MM.1S (cell line): ENCODE data around the gene RASAL2.

ENCODE experiments used
- DNase-seq: peaks from one replicate; pipeline ENCODE4 v3.0.0-alpha.2; 2015
- H2AFZ ChIP-seq: fragments of 300-600 bp; sonication (generic); 2 replicates; pipeline ENCODE4 v1.6.0; 2016; ENCODE audit warnings: antibody characterized with exemption, low read length
- H3F3A ChIP-seq: fragments of 300-600 bp; sonication (generic); 2 replicates; pipeline ENCODE4 v1.6.1; 2016; ENCODE audit warnings: mild to moderate bottlenecking, antibody characterized with exemption, low read length, moderate library complexity, mixed read lengths; ENCODE audit not compliant: insufficient read depth
- H3K27ac ChIP-seq: fragments of 300-600 bp; sonication (generic); 2 replicates; pipeline ENCODE4 v1.5.1; 2016; ENCODE audit warnings: mild to moderate bottlenecking, low read length
- H3K27me3 ChIP-seq: fragments of 300-600 bp; sonication (generic); replicated peaks from 2 replicates; pipeline ENCODE4 v1.6.0; 2016; ENCODE audit warnings: low read length; ENCODE audit not compliant: insufficient read depth
- H3K36me3 ChIP-seq: fragments of 300-600 bp; sonication (generic); replicated peaks from 2 replicates; pipeline ENCODE4 v1.6.1; 2016; ENCODE audit warnings: mild to moderate bottlenecking, low read length, mixed read lengths; ENCODE audit not compliant: insufficient read depth
- H3K4me1 ChIP-seq: fragments of 300-600 bp; sonication (generic); 2 replicates; pipeline ENCODE4 v1.6.1; 2016; ENCODE audit warnings: low read length, mixed read lengths
- H3K4me2 ChIP-seq: fragments of 300-600 bp; sonication (generic); 2 replicates; pipeline ENCODE4 v1.6.0; 2016; ENCODE audit warnings: low read depth, low read length
- H3K4me3 ChIP-seq: fragments of 300-600 bp; sonication (generic); 2 replicates; pipeline ENCODE4 v1.5.1; 2016; ENCODE audit warnings: low read length, mixed read lengths
- H3K79me2 ChIP-seq: fragments of 300-600 bp; sonication (generic); 2 replicates; pipeline ENCODE4 v1.6.1; 2016; ENCODE audit warnings: mixed run types, low read length, mixed read lengths
- H3K9ac ChIP-seq: fragments of 300-600 bp; sonication (generic); 2 replicates; pipeline ENCODE4 v1.6.1; 2016; ENCODE audit warnings: low read length, mixed read lengths
- H3K9me2 ChIP-seq: fragments of 300-600 bp; sonication (generic); replicated peaks from 2 replicates; pipeline ENCODE4 v1.6.1; 2016; ENCODE audit warnings: mild to moderate bottlenecking, low read length, mixed read lengths; ENCODE audit not compliant: insufficient read depth
- H3K9me3 ChIP-seq: fragments of 300-600 bp; sonication (generic); replicated peaks from 2 replicates; pipeline ENCODE4 v1.6.1; 2016; ENCODE audit warnings: mild to moderate bottlenecking, low read length, mixed read lengths; ENCODE audit not compliant: insufficient read depth
- H4K20me1 ChIP-seq: fragments of 300-600 bp; sonication (generic); 2 replicates; pipeline ENCODE4 v1.6.1; 2016; ENCODE audit warnings: mild to moderate bottlenecking, low read length, moderate library complexity, mixed read lengths; ENCODE audit not compliant: insufficient read depth
- CTCF ChIP-seq: fragments of 300-600 bp; sonication (generic); IDR thresholded peaks from 2 replicates; pipeline ENCODE4 v1.5.1; 2016; ENCODE audit warnings: antibody characterized with exemption, low read length, mixed read lengths
- EZH2 ChIP-seq: fragments of 300-600 bp; sonication (generic); optimal IDR thresholded peaks from 2 replicates; pipeline ENCODE3; 2017; ENCODE audit warnings: low read depth, mild to moderate bottlenecking, antibody characterized with exemption, low read length, mixed read lengths
- EZH2phosphoT487 ChIP-seq: fragments of 300-600 bp; sonication (generic); IDR thresholded peaks from 2 replicates; pipeline ENCODE4 v1.6.1; 2018; ENCODE audit warnings: antibody characterized with exemption, low read length

Gene RASAL2

GRCh38 chr1:178072326-178072725 is 21.6 kb upstream of the RASAL2 start:
- no peaks in the 10 kb centered on the region for H3K27me3 ChIP-seq
- H3F3A ChIP-seq, result no peaks in the 10 kb centered on the region
- H3K4me3 ChIP-seq, result no peak overlapping the region
- H3K79me2 ChIP-seq, result no peaks in the 10 kb centered on the region
- no peaks in the 10 kb centered on the region for H3K9me3 ChIP-seq
- H3K4me1 ChIP-seq, result no peaks in the 10 kb centered on the region
- H2AFZ ChIP-seq, result no peak overlapping the region
- TF ChIP-seq CTCF (no peak), EZH2phosphoT487 (no peak), EZH2 (no peak)
- H3K9me2 ChIP-seq, result no peaks in the 10 kb centered on the region
- H3K9ac ChIP-seq, result no peak overlapping the region
- H3K36me3 ChIP-seq, result no peaks in the 10 kb centered on the region
- no peak overlapping the region for H3K27ac ChIP-seq
- no peak overlapping the region for H3K4me2 ChIP-seq
- no peak for DNase-seq
- no peaks in the 10 kb centered on the region for H4K20me1 ChIP-seq

GRCh38 chr1:178075333-178075732 is 18.6 kb upstream of the RASAL2 start:
- Histone ChIP-seq H3K27me3 (no peaks in the 10 kb centered on the region), H3K4me2 (no peak overlapping the region), H2AFZ (no peak overlapping the region), H3F3A (no peaks in the 10 kb centered on the region), H3K36me3 (no peaks in the 10 kb centered on the region), H3K79me2 (no peaks in the 10 kb centered on the region), H3K9ac (no peak overlapping the region), H4K20me1 (no peaks in the 10 kb centered on the region), H3K4me1 (no peaks in the 10 kb centered on the region), H3K9me2 (no peaks in the 10 kb centered on the region), H3K4me3 (no peak overlapping the region), H3K9me3 (no peaks in the 10 kb centered on the region), H3K27ac (no peak overlapping the region)
- DNase-seq, result no peak
- no peak for TF ChIP-seq CTCF
- no peak for TF ChIP-seq EZH2phosphoT487
- TF ChIP-seq EZH2, result no peak

- no peaks in the 10 kb centered on the region for H3K36me3 ChIP-seq
- no peak overlapping the region for H2AFZ ChIP-seq
- no peak overlapping the region for H3K27ac ChIP-seq
- no peaks in the 10 kb centered on the region for H3K79me2 ChIP-seq
- DNase-seq, result no peak
- no peak overlapping the region for H3K9ac ChIP-seq
- H3K4me1 ChIP-seq, result no peaks in the 10 kb centered on the region
- no peaks in the 10 kb centered on the region for H3K9me2 ChIP-seq
- no peak overlapping the region for H3K4me2 ChIP-seq
- H3K4me3 ChIP-seq, result no peak overlapping the region
- no peaks in the 10 kb centered on the region for H3K27me3 ChIP-seq
- H3K9me3 ChIP-seq, result no peaks in the 10 kb centered on the region
- H4K20me1 ChIP-seq, result no peaks in the 10 kb centered on the region
- no peaks in the 10 kb centered on the region for H3F3A ChIP-seq
- no peak for TF ChIP-seq EZH2phosphoT487
- no peak for TF ChIP-seq CTCF
Observed at GRCh38 chr1:178076607-178077006, 17.3 kb upstream of the RASAL2 start.

- TF ChIP-seq EZH2 (no peak), CTCF (no peak), EZH2phosphoT487 (no peak)
- Histone ChIP-seq H3K4me3 (no peak overlapping the region), H2AFZ (no peak overlapping the region)
Observed at GRCh38 chr1:178077917-178078316, 16.0 kb upstream of the RASAL2 start.

More at GRCh38 chr1:178077917-178078316, 16.0 kb upstream of the RASAL2 start:
- Histone ChIP-seq H3K27me3 (no peaks in the 10 kb centered on the region), H3K9me3 (no peaks in the 10 kb centered on the region), H4K20me1 (no peaks in the 10 kb centered on the region), H3K9ac (no peak overlapping the region), H3K27ac (no peak overlapping the region), H3K4me2 (no peak overlapping the region), H3K79me2 (no peaks in the 10 kb centered on the region), H3K4me1 (no peaks in the 10 kb centered on the region), H3K36me3 (no peaks in the 10 kb centered on the region), H3F3A (no peaks in the 10 kb centered on the region), H3K9me2 (no peaks in the 10 kb centered on the region)
- no peak for DNase-seq
